ENCODE data around the gene RBM19. TPM values are rescaled to one million over a fixed set of nuclear protein-coding genes. Genes with fewer than 3 reads are reported as not detected.

The RBM19 gene
- total and polyA plus RNA-seq, 2 of the 4 experiments (the other 2 are of a cell fraction): 18.7 to 19.2 TPM

GRCh38 chr12:113841786-113842185 is 124.3 kb downstream of the RBM19 start:
- no peak overlapping the region for H3K14ac ChIP-seq (replicated peaks; ENCODE audit: low read depth, low read length)
- WGBS, 2 experiments (ENCODE audit: extremely low coverage in 2 of 2, insufficient read length in 1 of 2): no CpG with 5 or more reads among the region's 3 CpGs
- H4K20me1 ChIP-seq (ENCODE audit: insufficient read depth, low read length): no peaks in the 10 kb centered on the region
- in situ Hi-C loops (cut with MboI; ENCODE audit: low sequenced_read_pairs): no loop called here
- H4K8ac ChIP-seq (ENCODE audit: low read depth in 2 of 2, low read length in 2 of 2): no peak overlapping the region
- H4K5ac ChIP-seq (ENCODE audit: low read depth, low read length): no peak overlapping the region
- no peaks in the 10 kb centered on the region for H3K79me1 ChIP-seq (ENCODE audit: low read depth in 1 of 2, low read length in 2 of 2)
- no TSS peak for BruUV-seq (replicated peaks)
- no peak overlapping the region for H3K27ac ChIP-seq (ENCODE audit: insufficient read depth, low read length)
- H3K56ac ChIP-seq (ENCODE audit: extremely low read depth, insufficient read depth, low read length): no peak overlapping the region
- H3K4ac ChIP-seq (ENCODE audit: low read depth, low read length): no peak overlapping the region
- H2AFZ ChIP-seq (replicated peaks; ENCODE audit: low read length, poor library complexity): no peak overlapping the region
- no peak overlapping the region for H2AK5ac ChIP-seq (ENCODE audit: low read depth, low read length)
- H3K4me1 ChIP-seq (ENCODE audit: control insufficient read depth, insufficient read depth, low read length): peaks cover 7% of the 10 kb centered on the region; the same call in 1 of the 2 replicates
- H3K4me2 ChIP-seq (ENCODE audit: low read depth, low read length): no peak overlapping the region
- no peak for ATAC-seq (ENCODE audit: low read depth)
- ChIA-PET POLR2A (ENCODE audit: unreplicated experiment) (no interaction called here), CTCF (interaction anchor here (0.5 kb wide), 1 partner anchor 413 kb away, joined by 6 read pairs; no protein-coding TSS in a partner anchor)
- H3K4me3 ChIP-seq (ENCODE audit: insufficient read depth, low read depth, low read length): no peak overlapping the region
- TF ChIP-seq ELK1 (IDR thresholded peaks at IDR 0.05; ENCODE audit: borderline replicate concordance, low read depth, low read length) (no peak), MAFK (IDR thresholded peaks at IDR 0.05; ENCODE audit: low read depth, low read length) (no peak), POLR2A (IDR thresholded peaks at IDR 0.05; ENCODE audit: low read depth, low read length) (no peak), MAZ (IDR thresholded peaks at IDR 0.05; ENCODE audit: borderline replicate concordance, low read depth, low read length) (no peak), MXI1 (IDR thresholded peaks at IDR 0.05; ENCODE audit: borderline replicate concordance, low read depth, low read length) (no peak), RCOR1 (IDR thresholded peaks at IDR 0.05; ENCODE audit: insufficient replicate concordance, low read length) (no peak), NFE2L2 (IDR thresholded peaks at IDR 0.05; ENCODE audit: low read depth, low read length) (no peak), SMC3 (IDR thresholded peaks at IDR 0.05; ENCODE audit: low read depth, low read length) (no peak), CHD1 (IDR thresholded peaks at IDR 0.05; ENCODE audit: low read depth, low read length) (no peak), USF2 (IDR thresholded peaks at IDR 0.05; ENCODE audit: low read depth, low read length) (no peak), RFX5 (IDR thresholded peaks at IDR 0.05; ENCODE audit: low read depth, low read length) (no peak)
- H3K23ac ChIP-seq (ENCODE audit: low read depth, low read length): no peak overlapping the region
- H2AK9ac ChIP-seq (replicated peaks; ENCODE audit: low read depth, low read length, poor library complexity): no peak overlapping the region
- no peaks in the 10 kb centered on the region for H3K9me3 ChIP-seq (ENCODE audit: control insufficient read depth, insufficient read depth, low read length)
- H2BK15ac ChIP-seq (ENCODE audit: low read depth, low read length): no peak overlapping the region
- H3K9me1 ChIP-seq (ENCODE audit: insufficient read depth, low read length): peaks cover 5% of the 10 kb centered on the region; the same call in 1 of the 2 replicates
- H3K36me3 ChIP-seq (ENCODE audit: control insufficient read depth, insufficient read depth, low read length): peaks cover 6% of the 10 kb centered on the region
- H3K18ac ChIP-seq (ENCODE audit: low read depth, low read length): no peak overlapping the region
- DNase-seq: no peak
- intact Hi-C loops (cut with micrococcal nuclease): no loop called here
- no peak overlapping the region for H2BK5ac ChIP-seq (ENCODE audit: low read depth, low read length, poor library complexity, severe bottlenecking)
- H3K9ac ChIP-seq (ENCODE audit: low read depth, low read length): no peak overlapping the region
- no peaks in the 10 kb centered on the region for H3K27me3 ChIP-seq (ENCODE audit: control insufficient read depth, insufficient read depth, low read length)
- no peak overlapping the region for H4K91ac ChIP-seq (ENCODE audit: insufficient read depth, low read depth, low read length)
- no peak overlapping the region for H2BK20ac ChIP-seq (ENCODE audit: low read depth, low read length)
- dilution Hi-C loops (cut with HindIII; ENCODE audit: low sequenced_read_pairs, unreplicated experiment): no loop called here
- no peak overlapping the region for H2BK120ac ChIP-seq (ENCODE audit: low read depth, low read length)
